Erythroblast (primary cell): ENCODE data around the gene GOSR2.

Experiments used
- GATA1 ChIP-seq: IDR thresholded peaks from 2 replicates; pipeline ENCODE4 v1.6.1; 2011; ENCODE audit warnings: low read depth, mild to moderate bottlenecking, control low read depth, low read length, moderate library complexity
- POLR2A ChIP-seq: IDR thresholded peaks from 2 replicates; pipeline ENCODE4 v1.6.1; 2011; ENCODE audit warnings: mild to moderate bottlenecking, low read length

GRCh38 chr17:46908068-46908737, 14.8 kb upstream of the GOSR2 start:
- TF ChIP-seq POLR2A (no peak), GATA1 (no peak)
